HCT116 (cell line): Measurements from ENCODE around the gene POLR3A. TPM values are rescaled to one million over a fixed set of nuclear protein-coding genes. Genes with fewer than 3 reads are reported as not detected.

Experiments used
- ATAC-seq: fragments of 200-7000 bp; cut with Tn5 transposase; 2 replicates; pipeline ENCODE4 v1.9.1; 2020; ENCODE audit warnings: mild to moderate bottlenecking, moderate library complexity
- BruUV-seq: library from RNA; stranded (reverse); fragments of 400-500 nt; replicated peaks from 2 replicates; lab custom pipeline; 2021; lab: Mats Ljungman, UMichigan
- CTCF ChIA-PET: fragments of 300-600 bp; sonication (Branson Sonifier 250); formaldehyde crosslinking; loops from one replicate; lab custom pipeline; 2021; ENCODE audit warnings: antibody characterized with exemption; lab: Charles Lee
- POLR2A ChIA-PET: fragments of 300-600, 350-600 bp; sonication (Branson Sonifier 250); formaldehyde crosslinking; loops from one replicate; lab custom pipeline; 2021; ENCODE audit warnings: antibody characterized with exemption; lab: Charles Lee
- RAD21 ChIA-PET, 2 experiments: fragments of 300-600 bp; sonication (Branson Sonifier 250); formaldehyde crosslinking; loops; one replicate each; lab custom pipeline; 2023; ENCODE audit warnings: low total read pairs in 2 of 2; ENCODE audit not compliant: uncharacterized antibody in 2 of 2, unreplicated experiment in 2 of 2, low non-redundant PET in 1 of 2; lab: Charles Lee
- DNase-seq: peaks from one replicate; pipeline ENCODE4 v3.0.0-alpha.2; 2010; ENCODE audit warnings: low read depth, low spot score
- H2AFZ ChIP-seq: fragments of 200-600 bp; shearing (Covaris generic), sonication (generic); 2 replicates; pipeline ENCODE4 v1.6.1; 2017; ENCODE audit warnings: low read depth, mixed run types, mixed read lengths, antibody characterized with exemption, low read length; ENCODE audit not compliant: poor library complexity, severe bottlenecking
- H3K27ac ChIP-seq: 2 replicates; pipeline ENCODE4 v1.5.1; 2012; ENCODE audit warnings: low read depth, low read length
- H3K27me3 ChIP-seq: fragments of 200-600 bp; sonication (generic); 2 replicates; pipeline ENCODE4 v1.6.1; 2016; ENCODE audit warnings: mixed run types, low read length, mixed read lengths; ENCODE audit not compliant: insufficient read depth
- H3K36me3 ChIP-seq, 2 experiments: fragments of 200-500 bp in 1 of 2; fragments of 200-600 bp in 1 of 2; sonication (Bioruptor generic) in 1 of 2; sonication (generic) in 1 of 2; 2 replicates each; pipeline versions ENCODE4 v1.5.1 to v1.6.1; 2014 to 2016; ENCODE audit warnings: low read length in 2 of 2, inconsistent platforms in 1 of 2, mixed read lengths in 1 of 2, mixed run types in 1 of 2; ENCODE audit not compliant: insufficient read depth in 2 of 2, control insufficient read depth in 1 of 2
- H3K4me1 ChIP-seq, 2 experiments: fragments of 200-600 bp in 1 of 2; sonication (generic) in 1 of 2; 2 replicates each; pipeline versions ENCODE4 v1.5.1 to v1.6.1; 2012 to 2017; ENCODE audit warnings: low read length in 2 of 2, inconsistent platforms in 1 of 2, mild to moderate bottlenecking in 1 of 2, mixed read lengths in 1 of 2, mixed run types in 1 of 2, moderate library complexity in 1 of 2; ENCODE audit not compliant: insufficient read depth in 2 of 2, control insufficient read depth in 1 of 2
- H3K4me2 ChIP-seq: fragments of 200-600 bp; sonication (generic); 2 replicates; pipeline ENCODE4 v1.6.1; 2017; ENCODE audit warnings: mixed run types, low read length, mixed read lengths
- H3K4me3 ChIP-seq, 2 experiments: fragments of 200-600 bp in 1 of 2; sonication (generic) in 1 of 2; replicated peaks in 1 of 2; 2 replicates each; pipeline ENCODE4 v1.5.1; 2011 to 2016; ENCODE audit warnings: low read length in 2 of 2, control low read depth in 1 of 2, low read depth in 1 of 2, mild to moderate bottlenecking in 1 of 2, mixed read lengths in 1 of 2, mixed run types in 1 of 2
- H3K79me2 ChIP-seq: fragments of 200-600 bp; sonication (generic); 2 replicates; pipeline ENCODE4 v1.6.1; 2017; ENCODE audit warnings: mild to moderate bottlenecking, mixed run types, low read length, moderate library complexity, mixed read lengths; ENCODE audit not compliant: insufficient read depth
- H3K9ac ChIP-seq: fragments of 200-600 bp; sonication (generic); 2 replicates; pipeline ENCODE4 v1.6.1; 2016; ENCODE audit warnings: low read length, mixed read lengths
- H3K9me2 ChIP-seq: fragments of 200-600 bp; sonication (generic), shearing (Covaris generic); 2 replicates; pipeline ENCODE4 v1.6.1; 2017; ENCODE audit warnings: mixed run types, mild to moderate bottlenecking, moderate library complexity; ENCODE audit not compliant: insufficient read depth
- H3K9me3 ChIP-seq, 2 experiments: fragments of 200-500 bp in 1 of 2; fragments of 200-600 bp in 1 of 2; sonication (Bioruptor generic) in 1 of 2; sonication (generic) in 1 of 2; 2 replicates each; pipeline ENCODE4 v1.6.1; 2014 to 2017; ENCODE audit warnings: low read length in 2 of 2, mixed read lengths in 2 of 2, inconsistent platforms in 1 of 2, low read depth in 1 of 2, mild to moderate bottlenecking in 1 of 2, mixed run types in 1 of 2, moderate library complexity in 1 of 2; ENCODE audit not compliant: control insufficient read depth in 1 of 2, insufficient read depth in 1 of 2
- H4K20me1 ChIP-seq: fragments of 200-600 bp; sonication (generic), shearing (Covaris generic); 2 replicates; pipeline ENCODE4 v1.6.1; 2017; ENCODE audit warnings: mixed run types, mild to moderate bottlenecking, moderate library complexity; ENCODE audit not compliant: insufficient read depth
- ATF3 ChIP-seq: IDR thresholded peaks from 2 replicates; pipeline ENCODE4 v1.6.1; 2012
- CBX3 ChIP-seq: IDR thresholded peaks from 2 replicates; pipeline ENCODE4 v1.6.1; 2012; ENCODE audit warnings: low read depth
- EGR1 ChIP-seq: IDR thresholded peaks from 2 replicates; pipeline ENCODE4 v1.6.1; 2012; ENCODE audit warnings: low read depth
- ELF1 ChIP-seq: IDR thresholded peaks from 2 replicates; pipeline ENCODE4 v1.6.1; 2012; ENCODE audit warnings: low read depth, borderline replicate concordance
- EZH2 ChIP-seq: fragments of 200-600 bp; sonication (generic); IDR thresholded peaks from 2 replicates; pipeline ENCODE4 v1.6.1; 2017; ENCODE audit warnings: antibody characterized with exemption, mixed run types
- FOSL1 ChIP-seq: IDR thresholded peaks from 2 replicates; pipeline ENCODE4 v1.6.1; 2012; ENCODE audit warnings: low read depth
- JUND ChIP-seq: IDR thresholded peaks from 2 replicates; pipeline ENCODE4 v1.6.1; 2012
- MAX ChIP-seq: IDR thresholded peaks from 2 replicates; pipeline ENCODE4 v1.6.1; 2012
- POLR2A ChIP-seq: IDR thresholded peaks from 2 replicates; pipeline ENCODE4 v1.7.0; 2011; ENCODE audit warnings: borderline replicate concordance; ENCODE audit not compliant: insufficient read depth, insufficient read length; ENCODE audit errors: extremely low read depth
- POLR2AphosphoS5 ChIP-seq: IDR thresholded peaks from 2 replicates; pipeline ENCODE4 v1.6.1; 2011; ENCODE audit warnings: mild to moderate bottlenecking, low read depth, low read length, moderate library complexity
- REST ChIP-seq: IDR thresholded peaks from 2 replicates; pipeline ENCODE4 v1.6.1; 2012; ENCODE audit warnings: low read depth
- SP1 ChIP-seq: IDR thresholded peaks from 2 replicates; pipeline ENCODE4 v1.6.1; 2012; ENCODE audit warnings: low read depth
- SRF ChIP-seq: IDR thresholded peaks from 2 replicates; pipeline ENCODE4 v1.6.1; 2012; ENCODE audit warnings: low read depth
- TCF7L2 ChIP-seq: IDR thresholded peaks from 2 replicates; pipeline ENCODE4 v1.7.0; 2011; ENCODE audit warnings: borderline replicate concordance, inconsistent platforms; ENCODE audit not compliant: insufficient read depth, insufficient read length; ENCODE audit errors: extremely low read depth
- ZBTB33 ChIP-seq: IDR thresholded peaks from 2 replicates; pipeline ENCODE4 v1.6.1; 2011; ENCODE audit warnings: mild to moderate bottlenecking, low read length, moderate library complexity; ENCODE audit not compliant: insufficient replicate concordance; ENCODE audit errors: extremely low read depth
- ZFX ChIP-seq: fragments of 450-650 bp; IDR thresholded peaks from 2 replicates; pipeline ENCODE4 v1.6.1; 2017
- intact Hi-C: fragments of 100-400 bp; cut with micrococcal nuclease; formaldehyde crosslinking; loops from 2 replicates; pipeline ENCODE4 v1.10.0; 2022
- total RNA-seq: library from RNA; stranded (reverse); gene quantifications from one replicate; pipeline ENCODE4 v1.2.1, GENCODE V29; 2021; ENCODE audit not compliant: unreplicated experiment

The POLR3A gene
- total RNA-seq, 1 experiment from 2014 or later = 26.6 TPM

- no peaks in the 10 kb centered on the region for H3K36me3 ChIP-seq
- H3K79me2 ChIP-seq = no peaks in the 10 kb centered on the region
- no peak overlapping the region for H3K27ac ChIP-seq
- H4K20me1 ChIP-seq = no peaks in the 10 kb centered on the region
- CTCF ChIA-PET = no interaction called here
- H3K9ac ChIP-seq = no peak overlapping the region
- no peak overlapping the region for H3K4me2 ChIP-seq
- H3K4me1 ChIP-seq = no peaks in the 10 kb centered on the region
- TF ChIP-seq EGR1 (no peak), EZH2 (no peak), ZFX (no peak), ATF3 (no peak), MAX (no peak), POLR2A (no peak), POLR2AphosphoS5 (no peak), ELF1 (no peak), ZBTB33 (no peak), SP1 (no peak), REST (no peak), CBX3 (no peak), TCF7L2 (no peak), JUND (no peak), FOSL1 (no peak), SRF (no peak)
- no peak for DNase-seq
- no peak overlapping the region for H2AFZ ChIP-seq
- no peak for ATAC-seq
- no TSS peak for BruUV-seq
- RAD21 ChIA-PET = no interaction called here
- no peak overlapping the region for H3K4me3 ChIP-seq
- no peaks in the 10 kb centered on the region for H3K27me3 ChIP-seq
- intact Hi-C loops = no loop called here
- POLR2A ChIA-PET = no interaction called here
- no peaks in the 10 kb centered on the region for H3K9me3 ChIP-seq
- H3K9me2 ChIP-seq = no peaks in the 10 kb centered on the region
Measured at GRCh38 chr10:78069151-78069550, 39.8 kb upstream of the POLR3A start.
